Measurements from ENCODE around the gene IL1RAPL2.

GRCh38 chrX:105697984-105698781 is 1132.2 kb downstream of the IL1RAPL2 start:
- TF ChIP-seq RAD21 (IDR thresholded peaks at IDR 0.05; ENCODE audit: insufficient read depth, low read depth, low read length) = no peak
- TF ChIP-seq, protein P1, sequence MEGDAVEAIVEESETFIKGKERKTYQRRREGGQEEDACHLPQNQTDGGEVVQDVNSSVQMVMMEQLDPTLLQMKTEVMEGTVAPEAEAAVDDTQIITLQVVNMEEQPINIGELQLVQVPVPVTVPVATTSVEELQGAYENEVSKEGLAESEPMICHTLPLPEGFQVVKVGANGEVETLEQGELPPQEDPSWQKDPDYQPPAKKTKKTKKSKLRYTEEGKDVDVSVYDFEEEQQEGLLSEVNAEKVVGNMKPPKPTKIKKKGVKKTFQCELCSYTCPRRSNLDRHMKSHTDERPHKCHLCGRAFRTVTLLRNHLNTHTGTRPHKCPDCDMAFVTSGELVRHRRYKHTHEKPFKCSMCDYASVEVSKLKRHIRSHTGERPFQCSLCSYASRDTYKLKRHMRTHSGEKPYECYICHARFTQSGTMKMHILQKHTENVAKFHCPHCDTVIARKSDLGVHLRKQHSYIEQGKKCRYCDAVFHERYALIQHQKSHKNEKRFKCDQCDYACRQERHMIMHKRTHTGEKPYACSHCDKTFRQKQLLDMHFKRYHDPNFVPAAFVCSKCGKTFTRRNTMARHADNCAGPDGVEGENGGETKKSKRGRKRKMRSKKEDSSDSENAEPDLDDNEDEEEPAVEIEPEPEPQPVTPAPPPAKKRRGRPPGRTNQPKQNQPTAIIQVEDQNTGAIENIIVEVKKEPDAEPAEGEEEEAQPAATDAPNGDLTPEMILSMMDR (IDR thresholded peaks at IDR 0.05 in 2 of 3, conservative IDR thresholded peaks at IDR 0.05 in 1 of 3; ENCODE audit: control insufficient read depth in 2 of 3, extremely low read depth in 1 of 3, insufficient read depth in 1 of 3, low read depth in 3 of 3, low read length in 3 of 3) = no peak
- no peak for TF ChIP-seq FOXM1 (IDR thresholded peaks at IDR 0.05; ENCODE audit: low read depth, low read length)
- TF ChIP-seq, protein P2, sequence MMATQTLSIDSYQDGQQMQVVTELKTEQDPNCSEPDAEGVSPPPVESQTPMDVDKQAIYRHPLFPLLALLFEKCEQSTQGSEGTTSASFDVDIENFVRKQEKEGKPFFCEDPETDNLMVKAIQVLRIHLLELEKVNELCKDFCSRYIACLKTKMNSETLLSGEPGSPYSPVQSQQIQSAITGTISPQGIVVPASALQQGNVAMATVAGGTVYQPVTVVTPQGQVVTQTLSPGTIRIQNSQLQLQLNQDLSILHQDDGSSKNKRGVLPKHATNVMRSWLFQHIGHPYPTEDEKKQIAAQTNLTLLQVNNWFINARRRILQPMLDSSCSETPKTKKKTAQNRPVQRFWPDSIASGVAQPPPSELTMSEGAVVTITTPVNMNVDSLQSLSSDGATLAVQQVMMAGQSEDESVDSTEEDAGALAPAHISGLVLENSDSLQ (IDR thresholded peaks at IDR 0.05) = no peak
- no peak for TF ChIP-seq JUND (IDR thresholded peaks at IDR 0.05; ENCODE audit: low read depth, low read length)
- no peak for TF ChIP-seq JUNB (IDR thresholded peaks at IDR 0.05)
- TF ChIP-seq POLR2A (IDR thresholded peaks at IDR 0.05; ENCODE audit: low read depth, low read length) = no peak
